PC-3 (cell line): ENCODE results near the gene ETV1. TPM values are rescaled to one million over a fixed set of nuclear protein-coding genes. Genes with fewer than 3 reads are reported as not detected.

Experiments
- ATAC-seq: fragments of 200-7000 bp; cut with Tn5 transposase; 2 replicates; pipeline ENCODE4 v1.9.1; 2020; ENCODE audit warnings: mild to moderate bottlenecking, moderate library complexity
- BruUV-seq: library from RNA; stranded (reverse); fragments of 400-500 nt; replicated peaks from 2 replicates; lab custom pipeline; 2021; lab: Mats Ljungman, UMichigan
- CTCF ChIA-PET: fragments of 300-600 bp; sonication (Branson Sonifier 250); formaldehyde crosslinking; loops from one replicate; lab custom pipeline; 2022; ENCODE audit warnings: antibody characterized with exemption; lab: Charles Lee
- POLR2A ChIA-PET: fragments of 300-600 bp; sonication (Branson Sonifier 250); formaldehyde crosslinking; loops from one replicate; lab custom pipeline; 2022; ENCODE audit warnings: antibody characterized with exemption; ENCODE audit not compliant: unreplicated experiment; lab: Charles Lee
- DNase-seq: peaks from one replicate; pipeline ENCODE4 v3.0.0-alpha.2; 2015
- H2AFZ ChIP-seq: fragments of 300-600 bp; sonication (generic); 2 replicates; pipeline ENCODE4 v1.6.0; 2016; ENCODE audit warnings: antibody characterized with exemption, low read length
- H3F3A ChIP-seq: fragments of 300-600 bp; sonication (generic); one replicate; pipeline ENCODE4 v1.6.0; 2017; ENCODE audit warnings: antibody characterized with exemption, low read length, control low read depth, mild to moderate bottlenecking; ENCODE audit not compliant: unreplicated experiment
- H3K27ac ChIP-seq: fragments of 300-600 bp; sonication (generic); 2 replicates; pipeline ENCODE4 v1.5.1; 2016; ENCODE audit warnings: mild to moderate bottlenecking, low read length
- H3K27me3 ChIP-seq: fragments of 300-600 bp; sonication (generic); 2 replicates; pipeline ENCODE4 v1.6.1; 2016; ENCODE audit warnings: low read length, mixed read lengths
- H3K36me3 ChIP-seq: fragments of 300-600 bp; sonication (generic); 2 replicates; pipeline ENCODE4 v1.6.1; 2016; ENCODE audit warnings: low read depth, mixed run types, low read length, mixed read lengths
- H3K4me1 ChIP-seq: fragments of 300-600 bp; sonication (generic); 2 replicates; pipeline ENCODE4 v1.5.1; 2016; ENCODE audit warnings: low read length; ENCODE audit not compliant: insufficient read depth
- H3K4me2 ChIP-seq: fragments of 300-600 bp; sonication (generic); 2 replicates; pipeline ENCODE4 v1.6.0; 2016; ENCODE audit warnings: low read length
- H3K4me3 ChIP-seq: fragments of 300-600 bp; sonication (generic); 2 replicates; pipeline ENCODE4 v1.5.1; 2016; ENCODE audit warnings: mild to moderate bottlenecking, low read length, mixed read lengths
- H3K79me2 ChIP-seq: fragments of 300-600 bp; sonication (generic); 2 replicates; pipeline ENCODE4 v1.6.1; 2017; ENCODE audit warnings: low read length, mixed read lengths
- H3K9ac ChIP-seq: fragments of 300-600 bp; sonication (generic); 2 replicates; pipeline ENCODE4 v1.6.0; 2016; ENCODE audit warnings: mild to moderate bottlenecking, low read length
- H3K9me2 ChIP-seq: fragments of 300-600 bp; sonication (generic); replicated peaks from 2 replicates; pipeline ENCODE4 v1.6.1; 2016; ENCODE audit warnings: mixed run types, low read length, mixed read lengths
- H3K9me3 ChIP-seq: fragments of 300-600 bp; sonication (generic); 2 replicates; pipeline ENCODE4 v1.6.1; 2016; ENCODE audit warnings: low read length, mixed read lengths
- H4K20me1 ChIP-seq: fragments of 300-600 bp; sonication (generic); 2 replicates; pipeline ENCODE4 v1.6.1; 2016; ENCODE audit warnings: low read length, mixed read lengths
- CTCF ChIP-seq: fragments of 300-600 bp; sonication (generic); conservative IDR thresholded peaks from 2 replicates; pipeline ENCODE4 v1.5.1; 2017; ENCODE audit warnings: antibody characterized with exemption, low read depth, mild to moderate bottlenecking, low read length
- EZH2 ChIP-seq: fragments of 300-600 bp; sonication (generic); IDR thresholded peaks from one replicate; pipeline ENCODE4 v1.6.1; 2017; ENCODE audit warnings: antibody characterized with exemption, mild to moderate bottlenecking, low read length; ENCODE audit not compliant: unreplicated experiment
- EZH2phosphoT487 ChIP-seq: fragments of 300-600 bp; sonication (generic); IDR thresholded peaks from 2 replicates; pipeline ENCODE4 v1.6.1; 2018; ENCODE audit warnings: mild to moderate bottlenecking, antibody characterized with exemption, low read length, borderline replicate concordance
- intact Hi-C: fragments of 100-400 bp; cut with micrococcal nuclease; formaldehyde crosslinking; loops from 2 replicates; pipeline ENCODE4 v1.9.0; 2023
- total RNA-seq: library from RNA; depleted of rRNA; stranded (reverse); fragments of >200 nt; gene quantifications from 2 replicates; pipeline ENCODE4 v1.2.3, GENCODE V29; 2014

The ETV1 gene
- total RNA-seq, 1 experiment from 2014 or later: 20.6 TPM

GRCh38 chr7:13982940-13983677, 6.4 kb downstream of the ETV1 start:
- no peaks in the 10 kb centered on the region for H3F3A ChIP-seq
- H3K27me3 ChIP-seq: no peaks in the 10 kb centered on the region
- CTCF ChIA-PET: no interaction called here
- H3K9ac ChIP-seq: no peak overlapping the region
- no peak overlapping the region for H3K4me3 ChIP-seq
- H3K27ac ChIP-seq: no peak overlapping the region
- no peaks in the 10 kb centered on the region for H4K20me1 ChIP-seq
- BruUV-seq: no TSS peak
- TF ChIP-seq EZH2 (no peak), EZH2phosphoT487 (no peak), CTCF (no peak)
- no peaks in the 10 kb centered on the region for H3K9me2 ChIP-seq
- no peak overlapping the region for H3K4me2 ChIP-seq
- H3K4me1 ChIP-seq: peaks cover 56% of the 10 kb centered on the region
- no peaks in the 10 kb centered on the region for H3K36me3 ChIP-seq
- POLR2A ChIA-PET: no interaction called here
- H3K79me2 ChIP-seq: peaks cover 4% of the 10 kb centered on the region; the same call in 1 of the 2 replicates
- ATAC-seq: no peak
- no peak overlapping the region for H2AFZ ChIP-seq
- intact Hi-C loops: loop anchor here (10.0 kb wide), 2 partner anchors 338 to 568 kb away; no protein-coding TSS in a partner anchor
- no peak for DNase-seq
- no peaks in the 10 kb centered on the region for H3K9me3 ChIP-seq

- Histone ChIP-seq H3K36me3 (no peaks in the 10 kb centered on the region), H3K4me1 (peaks cover 38% of the 10 kb centered on the region), H4K20me1 (no peaks in the 10 kb centered on the region), H3K79me2 (no peaks in the 10 kb centered on the region), H3K9ac (peak overlapping the region; percentile 31), H3K9me3 (no peaks in the 10 kb centered on the region), H2AFZ (no peak overlapping the region), H3F3A (no peaks in the 10 kb centered on the region), H3K27ac (peak overlapping the region; percentile 55), H3K9me2 (no peaks in the 10 kb centered on the region), H3K4me3 (no peak overlapping the region; the same call in 1 of the 2 replicates), H3K27me3 (no peaks in the 10 kb centered on the region), H3K4me2 (peak overlapping the region; percentile 67)
- no TSS peak for BruUV-seq
- TF ChIP-seq EZH2phosphoT487: no peak
- no peak for TF ChIP-seq EZH2
- no peak for TF ChIP-seq CTCF
- intact Hi-C loops: loop anchor here (1.0 to 10.0 kb wide), 6 partner anchors 9 to 566 kb away; no protein-coding TSS in a partner anchor
- DNase-seq (peak; percentile 91), ATAC-seq (peak; percentile 95)
- CTCF ChIA-PET: interaction anchor here (0.6 kb wide), 1 partner anchor 26 kb away, joined by 3 read pairs; no protein-coding TSS in a partner anchor
- POLR2A ChIA-PET: interaction anchor here (0.5 to 2.7 kb wide), 3 partner anchors 10 to 157 kb away, joined by 3 to 36 read pairs (median 6); partner anchors contain the start of gene ETV1
Measured at GRCh38 chr7:13981070-13981469, 8.4 kb downstream of the ETV1 start.

GRCh38 chr7:13980474-13980873, 9.0 kb downstream of the ETV1 start:
- Histone ChIP-seq H4K20me1 (no peaks in the 10 kb centered on the region), H3K27ac (peak overlapping the region; percentile 55), H3K9me2 (no peaks in the 10 kb centered on the region), H3K4me3 (peak overlapping the region; percentile 2; the same call in 1 of the 2 replicates), H3K4me2 (peak overlapping the region; percentile 67), H2AFZ (no peak overlapping the region), H3K9me3 (no peaks in the 10 kb centered on the region), H3K4me1 (peaks cover 32% of the 10 kb centered on the region), H3K27me3 (no peaks in the 10 kb centered on the region), H3K9ac (peak overlapping the region; percentile 14; the same call in 1 of the 2 replicates), H3K36me3 (no peaks in the 10 kb centered on the region), H3F3A (no peaks in the 10 kb centered on the region), H3K79me2 (no peaks in the 10 kb centered on the region)
- DNase-seq: no peak
- no peak for ATAC-seq
- TF ChIP-seq EZH2 (no peak), CTCF (no peak), EZH2phosphoT487 (no peak)
- intact Hi-C loops: loop anchor here (10.0 kb wide), 2 partner anchors 336 to 566 kb away; no protein-coding TSS in a partner anchor
- CTCF ChIA-PET: no interaction called here
- POLR2A ChIA-PET: interaction anchor here (0.5 to 2.7 kb wide), 3 partner anchors 10 to 156 kb away, joined by 3 to 36 read pairs (median 6); partner anchors contain the start of gene ETV1
- no TSS peak for BruUV-seq
